Bone marrow (tissue), 2 donors: ENCODE data around the gene SFPQ.
"Not testable (repeated sequence)": the region's sequence is repeated elsewhere in the genome, so short reads cannot be mapped to it uniquely, and the experiment has no call there.

Source experiments
- DNase-seq, 2 donors: peaks; one replicate each; lab custom pipeline; 2025; lab: John Stamatoyannopoulos, UW

Gene SFPQ

GRCh38 chr1:35192853-35193664 is at the start of gene SFPQ:
Gene SFPQ (minus strand): TSS chr1:35193145. CDS start chr1:35193049, 96 bp downstream.
- peak; percentile 86 to 99 for DNase-seq

- not testable (repeated sequence) for DNase-seq
Observed at GRCh38 chr1:35236772-35237171, 43.8 kb upstream of the SFPQ start.

- DNase-seq, result no peak
Observed at GRCh38 chr1:35231287-35231686, 38.3 kb upstream of the SFPQ start.

- DNase-seq, result no peak
Observed at GRCh38 chr1:35229587-35230360, 36.8 kb upstream of the SFPQ start.

- no peak for DNase-seq
Observed at GRCh38 chr1:35226546-35226945, 33.6 kb upstream of the SFPQ start.

- DNase-seq, result no peak
Observed at GRCh38 chr1:35223084-35223630, 30.2 kb upstream of the SFPQ start.

- no peak for DNase-seq
Observed at GRCh38 chr1:35222322-35223083, 29.6 kb upstream of the SFPQ start.

GRCh38 chr1:35220976-35221375 is 28.0 kb upstream of the SFPQ start:
- peak in 1 of 2 donors; percentile 22 for DNase-seq

GRCh38 chr1:35215346-35215745 is 22.4 kb upstream of the SFPQ start:
- no peak for DNase-seq

GRCh38 chr1:35211120-35211414 is 18.1 kb upstream of the SFPQ start:
- no peak for DNase-seq

- no peak for DNase-seq
Observed at GRCh38 chr1:35210321-35211119, 17.6 kb upstream of the SFPQ start.

- no peak for DNase-seq
Observed at GRCh38 chr1:35203295-35203694, 10.3 kb upstream of the SFPQ start.

- DNase-seq, result peak; percentile 5 to 83
Observed at GRCh38 chr1:35202048-35202719, 9.2 kb upstream of the SFPQ start.

GRCh38 chr1:35201631-35202030 is 8.7 kb upstream of the SFPQ start:
- no peak for DNase-seq

GRCh38 chr1:35192056-35192852 is 691 bp downstream of the SFPQ start:
- DNase-seq, result peak; percentile 60 to 71

- DNase-seq, result no peak
Observed at GRCh38 chr1:35191429-35192055, 1.4 kb downstream of the SFPQ start.

GRCh38 chr1:35190784-35191183 is 2.2 kb downstream of the SFPQ start:
- DNase-seq, result no peak

GRCh38 chr1:35188578-35189392 is 4.2 kb downstream of the SFPQ start:
- DNase-seq, result no peak
